PFSK-1 (cell line): Measurements from ENCODE around the gene FCRL5.

Experiments used
- TAF1 ChIP-seq: IDR thresholded peaks from 2 replicates; pipeline ENCODE4 v1.6.1; 2012; ENCODE audit warnings: low read length, control low read depth, borderline replicate concordance; ENCODE audit not compliant: insufficient read depth
- TF ChIP-seq, protein P1 (sequence below), 2 experiments: IDR thresholded peaks; 2 replicates each; pipeline versions ENCODE4 v1.6.1 to v1.8.0; 2011 to 2012; ENCODE audit warnings: low read depth in 2 of 2, low read length in 2 of 2, control low read depth in 1 of 2, inconsistent platforms in 1 of 2, mild to moderate bottlenecking in 1 of 2, moderate library complexity in 1 of 2; ENCODE audit not compliant: insufficient read depth in 1 of 2

DNA sequence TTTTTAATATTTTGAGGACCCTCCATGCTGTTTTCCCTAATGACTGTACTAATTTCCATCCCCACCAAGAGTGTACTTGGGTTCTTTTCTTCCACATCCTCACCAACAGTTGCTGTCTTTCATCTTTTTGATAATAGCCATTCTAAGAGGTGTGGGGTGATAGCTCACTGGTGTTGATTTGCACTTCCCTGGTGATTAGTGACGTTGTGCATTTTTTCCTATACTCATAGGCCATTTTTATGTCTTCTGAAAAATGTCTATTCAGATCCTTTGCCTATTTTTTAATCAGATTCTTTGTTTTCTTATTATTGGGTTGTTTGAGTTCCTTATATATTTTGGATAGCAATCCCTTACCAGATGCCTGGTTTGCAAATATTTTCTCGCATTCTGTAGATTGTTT is 64.2 kb downstream of the FCRL5 start:
- TF ChIP-seq, protein P1, sequence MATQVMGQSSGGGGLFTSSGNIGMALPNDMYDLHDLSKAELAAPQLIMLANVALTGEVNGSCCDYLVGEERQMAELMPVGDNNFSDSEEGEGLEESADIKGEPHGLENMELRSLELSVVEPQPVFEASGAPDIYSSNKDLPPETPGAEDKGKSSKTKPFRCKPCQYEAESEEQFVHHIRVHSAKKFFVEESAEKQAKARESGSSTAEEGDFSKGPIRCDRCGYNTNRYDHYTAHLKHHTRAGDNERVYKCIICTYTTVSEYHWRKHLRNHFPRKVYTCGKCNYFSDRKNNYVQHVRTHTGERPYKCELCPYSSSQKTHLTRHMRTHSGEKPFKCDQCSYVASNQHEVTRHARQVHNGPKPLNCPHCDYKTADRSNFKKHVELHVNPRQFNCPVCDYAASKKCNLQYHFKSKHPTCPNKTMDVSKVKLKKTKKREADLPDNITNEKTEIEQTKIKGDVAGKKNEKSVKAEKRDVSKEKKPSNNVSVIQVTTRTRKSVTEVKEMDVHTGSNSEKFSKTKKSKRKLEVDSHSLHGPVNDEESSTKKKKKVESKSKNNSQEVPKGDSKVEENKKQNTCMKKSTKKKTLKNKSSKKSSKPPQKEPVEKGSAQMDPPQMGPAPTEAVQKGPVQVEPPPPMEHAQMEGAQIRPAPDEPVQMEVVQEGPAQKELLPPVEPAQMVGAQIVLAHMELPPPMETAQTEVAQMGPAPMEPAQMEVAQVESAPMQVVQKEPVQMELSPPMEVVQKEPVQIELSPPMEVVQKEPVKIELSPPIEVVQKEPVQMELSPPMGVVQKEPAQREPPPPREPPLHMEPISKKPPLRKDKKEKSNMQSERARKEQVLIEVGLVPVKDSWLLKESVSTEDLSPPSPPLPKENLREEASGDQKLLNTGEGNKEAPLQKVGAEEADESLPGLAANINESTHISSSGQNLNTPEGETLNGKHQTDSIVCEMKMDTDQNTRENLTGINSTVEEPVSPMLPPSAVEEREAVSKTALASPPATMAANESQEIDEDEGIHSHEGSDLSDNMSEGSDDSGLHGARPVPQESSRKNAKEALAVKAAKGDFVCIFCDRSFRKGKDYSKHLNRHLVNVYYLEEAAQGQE (IDR thresholded peaks at IDR 0.05; ENCODE audit: insufficient read depth in 1 of 2, low read depth in 2 of 2, low read length in 2 of 2) = no peak
- TF ChIP-seq TAF1 = no peak
